Cerebellar nuclear complex (tissue), 1 donor: ENCODE results near the gene MACC1.

ENCODE experiments used
- DNase-seq, 2 experiments: peaks; one replicate each; lab custom pipeline; 2025; lab: John Stamatoyannopoulos, UW

Gene MACC1

GRCh38 chr7:20229646-20230500 lies 12.7 kb upstream of the MACC1 start:
- DNase-seq, result no peak

- DNase-seq, result no peak
Observed at GRCh38 chr7:20229081-20229480, 11.9 kb upstream of the MACC1 start.

GRCh38 chr7:20228654-20229053 lies 11.5 kb upstream of the MACC1 start:
- DNase-seq, result no peak

- DNase-seq, result no peak
Observed at GRCh38 chr7:20227291-20227795, 10.2 kb upstream of the MACC1 start.

GRCh38 chr7:20226860-20227259 lies 9.7 kb upstream of the MACC1 start:
- DNase-seq, result no peak

GRCh38 chr7:20225384-20225783 lies 8.2 kb upstream of the MACC1 start:
- no peak for DNase-seq

GRCh38 chr7:20224025-20224424 lies 6.8 kb upstream of the MACC1 start:
- DNase-seq, result no peak

- DNase-seq, result no peak
Observed at GRCh38 chr7:20223356-20223755, 6.2 kb upstream of the MACC1 start.

GRCh38 chr7:20222219-20222828 lies 5.1 kb upstream of the MACC1 start:
- no peak for DNase-seq

GRCh38 chr7:20220921-20221547 lies 3.9 kb upstream of the MACC1 start:
- DNase-seq, result no peak

- DNase-seq, result no peak
Observed at GRCh38 chr7:20220293-20220761, 3.1 kb upstream of the MACC1 start.

- DNase-seq, result no peak
Observed at GRCh38 chr7:20219446-20220292, 2.5 kb upstream of the MACC1 start.

GRCh38 chr7:20219062-20219445 lies 1.9 kb upstream of the MACC1 start:
- no peak for DNase-seq

GRCh38 chr7:20218279-20218678 lies 1.1 kb upstream of the MACC1 start:
- no peak for DNase-seq

GRCh38 chr7:20216406-20217036 lies 663 bp downstream of the MACC1 start:
- DNase-seq, result no peak

GRCh38 chr7:20214921-20215669 lies 2.1 kb downstream of the MACC1 start:
- DNase-seq, result no peak

- no peak for DNase-seq
Observed at GRCh38 chr7:20214132-20214531, 3.1 kb downstream of the MACC1 start.

- no peak for DNase-seq
Observed at GRCh38 chr7:20213378-20213777, 3.8 kb downstream of the MACC1 start.

- no peak for DNase-seq
Observed at GRCh38 chr7:20211376-20211775, 5.8 kb downstream of the MACC1 start.

GRCh38 chr7:20208651-20209307 lies 8.4 kb downstream of the MACC1 start:
- no peak for DNase-seq
